ENCODE measurements around the gene VPS39. TPM values are rescaled to one million over a fixed set of nuclear protein-coding genes. Genes with fewer than 3 reads are reported as not detected.

The VPS39 gene
- total RNA-seq, 2 experiments from 2014 or later, result 61.0 to 65.7 TPM

DNA sequence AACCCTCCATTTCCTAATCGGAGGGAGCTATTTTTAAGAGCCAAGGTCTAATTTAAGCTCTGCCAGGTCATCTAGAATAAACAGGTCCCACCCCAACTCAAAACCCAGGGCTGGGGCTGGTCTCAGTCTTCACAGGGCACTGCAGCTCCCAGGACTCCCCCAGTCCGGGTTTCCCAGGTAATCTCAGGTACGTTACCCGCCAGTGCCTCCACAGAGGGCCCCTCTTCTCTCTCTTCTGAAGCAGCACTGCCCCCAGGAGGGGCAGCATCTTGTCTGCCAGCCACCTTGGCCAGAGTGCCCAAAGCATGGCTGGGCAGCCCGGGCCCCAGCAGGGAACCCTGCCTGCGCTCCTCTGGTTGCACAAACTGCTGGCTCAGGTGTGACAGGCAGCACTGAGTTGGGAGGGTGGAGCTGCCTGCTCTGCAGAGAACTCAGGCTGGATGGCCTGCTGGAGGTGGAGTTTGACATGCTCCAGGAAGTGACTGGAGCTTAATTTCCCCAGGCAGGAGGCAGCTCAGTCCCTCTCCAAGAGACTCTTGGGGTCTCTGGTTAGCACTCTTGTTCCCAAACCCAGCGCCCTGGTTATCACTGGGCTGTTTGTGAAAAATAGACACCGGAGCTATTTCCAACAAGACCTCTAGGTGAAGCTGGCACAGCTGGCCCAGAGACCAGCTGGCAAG lies 51.7 kb downstream of the VPS39 start, which contains the start of gene PLA2G4F:
PLA2G4F (minus strand) TSS at position 394 of the 680 bp plus-strand sequence; CDS start at position 307, 87 bp downstream.
- no peaks in the 10 kb centered on the region for H3K4me1 Mint-ChIP-seq (ENCODE audit: low read depth)
- H3K27me3 Mint-ChIP-seq (ENCODE audit: low read depth), result no peaks in the 10 kb centered on the region
- no peak for ATAC-seq
- ChIA-PET POLR2A (no interaction called here), CTCF (interaction anchor here (0.6 to 1.4 kb wide), 5 partner anchors 17 to 114 kb away, joined by 3 to 4 read pairs (median 3); no protein-coding TSS in a partner anchor)
- H3K36me3 Mint-ChIP-seq (ENCODE audit: low read depth), result peaks cover 9% of the 10 kb centered on the region
- no peak within 1 kb of the TSS for H3K4me3 Mint-ChIP-seq
- DNase-seq, result no peak
- H3K9me3 Mint-ChIP-seq (ENCODE audit: insufficient read depth), result no peaks in the 10 kb centered on the region
- H3K27ac Mint-ChIP-seq, result no peak within 1 kb of the TSS

DNA sequence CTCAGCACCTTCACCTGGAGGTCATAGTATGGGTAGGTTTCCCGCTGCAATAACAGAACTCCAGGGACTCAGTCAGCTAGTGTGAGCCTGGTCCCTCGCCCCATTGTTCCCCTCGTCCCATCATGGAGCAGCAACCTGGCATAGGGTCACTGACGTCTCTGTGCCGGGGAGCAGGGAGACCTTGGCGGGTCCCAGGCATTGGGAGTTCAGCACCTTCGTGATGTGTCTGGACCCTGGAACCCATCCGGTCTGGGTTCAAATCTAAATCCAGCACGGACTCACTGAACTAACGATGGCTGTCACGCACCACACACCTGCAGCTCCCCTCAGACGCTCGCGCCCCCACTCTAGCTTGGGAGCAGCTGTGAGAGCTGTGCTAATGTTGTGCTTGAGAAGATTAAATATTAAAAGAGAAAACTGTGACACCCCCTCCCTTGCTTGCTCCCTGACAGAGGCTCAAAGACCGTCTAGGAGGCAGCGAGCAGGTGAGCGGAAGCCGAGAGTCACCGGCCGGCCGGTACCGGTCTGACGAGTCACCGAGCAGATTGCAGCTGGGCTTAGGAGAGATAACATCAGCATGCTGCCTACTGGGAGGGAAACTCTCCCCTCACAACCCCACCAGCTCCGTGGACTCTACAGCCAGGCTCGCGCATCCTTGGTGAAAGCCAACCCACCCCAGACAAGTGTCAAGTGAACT lies 52.4 kb downstream of the VPS39 start:
- DNase-seq, result no peak
- ATAC-seq, result no peak
- Mint-ChIP-seq H3K27me3 (ENCODE audit: low read depth) (no peaks in the 10 kb centered on the region), H3K9me3 (ENCODE audit: insufficient read depth) (no peaks in the 10 kb centered on the region), H3K36me3 (ENCODE audit: low read depth) (peaks cover 9% of the 10 kb centered on the region), H3K27ac (no peak overlapping the region), H3K4me1 (ENCODE audit: low read depth) (no peaks in the 10 kb centered on the region), H3K4me3 (no peak overlapping the region)
- ChIA-PET CTCF (interaction anchor here (0.8 to 1.4 kb wide), 3 partner anchors 18 to 72 kb away, joined by 3 to 4 read pairs (median 3); no protein-coding TSS in a partner anchor), POLR2A (no interaction called here)

DNA sequence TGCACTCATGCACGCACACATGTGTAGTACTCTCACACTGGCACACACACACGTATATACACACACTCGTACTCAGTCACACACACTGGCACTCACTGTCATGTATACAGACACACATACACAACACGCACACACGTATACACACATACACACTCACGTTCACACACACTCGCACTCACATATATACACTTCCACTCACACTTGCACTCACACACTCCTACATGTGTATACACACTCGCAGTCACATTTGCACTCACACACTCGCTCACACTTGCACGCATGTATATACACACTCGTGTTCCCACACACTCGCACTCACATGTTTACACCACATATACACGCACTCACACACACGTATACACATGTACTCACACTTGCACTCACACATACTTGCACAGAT lies 53.1 kb downstream of the VPS39 start:
- H3K27me3 Mint-ChIP-seq (ENCODE audit: low read depth), result no peaks in the 10 kb centered on the region
- DNase-seq, result no peak
- peaks cover 7% of the 10 kb centered on the region for H3K36me3 Mint-ChIP-seq (ENCODE audit: low read depth)
- ChIA-PET POLR2A (no interaction called here), CTCF (no interaction called here)
- H3K4me1 Mint-ChIP-seq (ENCODE audit: low read depth), result no peaks in the 10 kb centered on the region
- no peak for ATAC-seq
- no peak overlapping the region for H3K27ac Mint-ChIP-seq
- no peaks in the 10 kb centered on the region for H3K9me3 Mint-ChIP-seq (ENCODE audit: insufficient read depth)
- H3K4me3 Mint-ChIP-seq, result no peak overlapping the region

DNA sequence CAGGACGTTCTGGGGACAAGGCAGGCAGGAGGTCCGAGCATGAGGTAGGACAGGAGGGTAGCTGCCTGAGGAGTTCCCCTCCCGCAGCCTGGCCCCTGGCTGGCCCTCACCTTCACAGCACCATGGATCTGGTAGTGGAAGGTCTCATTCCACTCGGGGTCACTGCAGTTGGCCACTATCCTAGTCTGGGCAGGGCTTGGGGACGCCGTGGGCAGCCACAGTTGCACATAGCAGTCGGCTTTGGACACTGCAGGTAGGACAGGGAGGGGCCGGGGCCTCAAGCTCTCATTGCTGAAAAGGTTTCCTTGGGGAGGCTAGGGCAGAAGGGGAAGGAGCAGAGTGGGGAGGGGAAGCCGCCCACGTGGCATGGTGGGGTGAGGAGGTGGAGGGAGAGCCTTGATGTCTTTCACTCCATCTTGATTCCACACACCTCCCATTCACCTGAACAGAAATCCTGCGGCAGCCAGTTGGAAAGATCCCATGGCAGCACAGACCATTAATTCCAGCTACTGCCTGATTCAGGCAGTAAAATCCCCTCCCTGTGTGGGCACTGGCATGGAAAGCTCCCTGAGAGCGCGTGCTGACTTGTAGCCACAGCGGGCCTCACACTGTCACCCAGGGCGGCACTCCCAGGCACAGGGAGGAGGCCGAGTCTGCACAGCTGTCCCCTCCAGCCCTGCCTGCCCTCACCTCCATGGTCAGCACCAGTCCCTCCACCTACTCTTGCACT lies 53.7 kb downstream of the VPS39 start:
- Mint-ChIP-seq H3K27ac (no peak overlapping the region), H3K4me1 (ENCODE audit: low read depth) (no peaks in the 10 kb centered on the region), H3K36me3 (ENCODE audit: low read depth) (peaks cover 4% of the 10 kb centered on the region), H3K27me3 (ENCODE audit: low read depth) (no peaks in the 10 kb centered on the region), H3K4me3 (no peak overlapping the region), H3K9me3 (ENCODE audit: insufficient read depth) (no peaks in the 10 kb centered on the region)
- no peak for ATAC-seq
- ChIA-PET CTCF (interaction anchor here (0.7 kb wide), 1 partner anchor 166 kb away, joined by 3 read pairs; no protein-coding TSS in a partner anchor), POLR2A (no interaction called here)
- DNase-seq, result no peak

DNA sequence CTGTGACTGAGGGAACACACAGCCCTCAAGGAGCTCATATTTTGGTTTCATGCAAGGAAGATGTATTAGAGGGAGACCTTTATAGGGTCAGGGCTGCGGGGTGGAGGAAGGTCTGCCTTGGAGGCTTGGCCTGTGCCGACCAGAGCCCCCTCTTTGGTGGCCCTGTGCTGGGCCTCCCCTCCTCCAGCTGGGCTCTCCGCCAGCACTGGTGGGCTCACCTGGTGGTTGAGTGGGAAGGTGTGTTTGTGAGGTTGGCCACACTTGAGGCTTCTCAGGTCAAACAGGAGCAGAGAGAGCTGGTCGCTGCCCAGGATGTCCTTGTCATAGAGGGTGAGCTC lies 54.3 kb downstream of the VPS39 start:
- ChIA-PET CTCF (interaction anchor here (0.5 to 0.7 kb wide), 2 partner anchors 16 to 165 kb away, joined by 3 read pairs; no protein-coding TSS in a partner anchor), POLR2A (no interaction called here)
- no peaks in the 10 kb centered on the region for H3K36me3 Mint-ChIP-seq (ENCODE audit: low read depth)
- no peak overlapping the region for H3K27ac Mint-ChIP-seq
- H3K4me3 Mint-ChIP-seq, result no peak overlapping the region
- DNase-seq (no peak), ATAC-seq (no peak)
- no peaks in the 10 kb centered on the region for H3K4me1 Mint-ChIP-seq (ENCODE audit: low read depth)
- no peaks in the 10 kb centered on the region for H3K9me3 Mint-ChIP-seq (ENCODE audit: insufficient read depth)
- no peaks in the 10 kb centered on the region for H3K27me3 Mint-ChIP-seq (ENCODE audit: low read depth)

DNA sequence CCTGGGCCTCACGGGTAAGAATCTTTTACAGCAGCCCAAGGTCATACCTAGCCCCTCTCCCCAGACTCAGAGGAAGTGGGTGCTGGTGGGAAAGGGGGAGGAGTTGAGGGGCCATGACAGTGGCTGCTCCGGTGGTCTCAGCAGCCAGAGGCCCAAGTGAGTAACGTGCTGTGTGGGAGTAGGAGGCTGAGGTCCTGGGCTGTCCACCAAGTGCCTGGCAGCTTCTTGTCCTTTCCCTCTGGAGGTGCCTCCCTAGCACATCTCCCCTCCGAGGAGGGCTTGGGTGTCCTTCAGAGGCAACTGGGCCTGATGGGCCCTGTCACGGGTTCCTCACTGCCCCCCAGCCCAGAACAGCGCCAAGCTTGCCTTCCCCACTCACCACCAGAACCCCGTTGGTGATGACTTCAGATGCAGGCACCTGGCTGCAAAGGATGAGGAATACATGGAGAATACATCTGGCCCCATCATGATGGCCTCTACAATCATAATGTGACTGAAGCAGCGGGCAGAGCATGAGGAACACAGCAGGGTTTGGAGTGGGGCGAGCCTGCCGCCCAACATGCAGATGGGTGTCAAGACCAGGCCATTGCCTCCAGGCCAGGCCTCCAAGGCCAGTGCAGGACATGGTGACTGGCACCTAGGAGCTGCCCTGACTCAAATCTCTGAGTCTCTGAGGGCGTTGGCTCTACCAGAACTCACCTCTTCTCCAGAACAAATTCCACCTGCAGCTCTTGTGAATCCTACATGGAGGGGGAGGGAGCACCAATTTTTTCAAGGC lies 55.0 kb downstream of the VPS39 start:
- CTCF ChIA-PET, result interaction anchor here (0.5 kb wide), 1 partner anchor 17 kb away, joined by 3 read pairs; no protein-coding TSS in a partner anchor
- no peaks in the 10 kb centered on the region for H3K36me3 Mint-ChIP-seq (ENCODE audit: low read depth)
- no peak overlapping the region for H3K27ac Mint-ChIP-seq
- H3K27me3 Mint-ChIP-seq (ENCODE audit: low read depth), result no peaks in the 10 kb centered on the region
- POLR2A ChIA-PET, result no interaction called here
- DNase-seq (no peak), ATAC-seq (no peak)
- no peaks in the 10 kb centered on the region for H3K4me1 Mint-ChIP-seq (ENCODE audit: low read depth)
- no peaks in the 10 kb centered on the region for H3K9me3 Mint-ChIP-seq (ENCODE audit: insufficient read depth)
- no peak overlapping the region for H3K4me3 Mint-ChIP-seq

DNA sequence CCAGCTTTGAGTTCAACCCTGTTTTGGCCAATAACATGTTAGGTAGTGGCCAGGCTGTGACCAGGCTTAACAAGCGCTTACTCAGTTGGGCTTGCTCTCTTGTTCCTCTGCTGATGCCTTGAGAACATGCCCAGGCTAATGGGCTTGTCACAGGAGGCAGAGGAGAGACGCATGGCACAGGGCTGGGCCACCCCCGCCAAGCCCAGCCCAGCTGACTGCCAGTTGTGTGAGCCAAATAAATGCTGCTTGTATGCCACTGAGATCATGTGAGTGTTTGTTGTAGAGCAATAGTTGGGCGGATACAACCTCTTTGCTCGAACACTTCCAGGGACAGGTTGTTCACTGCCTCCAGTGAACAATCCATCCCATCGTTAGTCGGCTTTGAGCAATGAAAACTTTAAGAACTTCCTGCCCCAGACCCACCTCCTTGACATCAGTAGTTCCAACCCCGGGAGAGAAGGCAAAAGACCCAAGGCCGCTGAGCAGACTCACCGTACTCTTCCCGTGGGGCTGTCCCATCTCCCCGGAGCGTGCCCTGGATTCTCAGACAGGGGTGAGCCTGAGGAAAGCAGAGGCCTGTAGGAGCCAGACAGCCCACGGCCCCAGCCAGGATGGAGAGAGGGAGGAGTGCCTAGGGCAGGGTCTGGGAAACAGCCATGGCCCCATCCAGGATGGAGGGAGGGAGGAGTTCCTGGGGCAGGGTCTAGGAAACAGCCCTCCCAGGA lies 55.7 kb downstream of the VPS39 start:
- H3K4me1 Mint-ChIP-seq (ENCODE audit: low read depth), result no peaks in the 10 kb centered on the region
- ChIA-PET POLR2A (no interaction called here), CTCF (no interaction called here)
- DNase-seq (no peak), ATAC-seq (no peak)
- no peaks in the 10 kb centered on the region for H3K9me3 Mint-ChIP-seq (ENCODE audit: insufficient read depth)
- H3K27me3 Mint-ChIP-seq (ENCODE audit: low read depth), result no peaks in the 10 kb centered on the region
- no peak overlapping the region for H3K4me3 Mint-ChIP-seq
- H3K36me3 Mint-ChIP-seq (ENCODE audit: low read depth), result no peaks in the 10 kb centered on the region
- H3K27ac Mint-ChIP-seq, result no peak overlapping the region

DNA sequence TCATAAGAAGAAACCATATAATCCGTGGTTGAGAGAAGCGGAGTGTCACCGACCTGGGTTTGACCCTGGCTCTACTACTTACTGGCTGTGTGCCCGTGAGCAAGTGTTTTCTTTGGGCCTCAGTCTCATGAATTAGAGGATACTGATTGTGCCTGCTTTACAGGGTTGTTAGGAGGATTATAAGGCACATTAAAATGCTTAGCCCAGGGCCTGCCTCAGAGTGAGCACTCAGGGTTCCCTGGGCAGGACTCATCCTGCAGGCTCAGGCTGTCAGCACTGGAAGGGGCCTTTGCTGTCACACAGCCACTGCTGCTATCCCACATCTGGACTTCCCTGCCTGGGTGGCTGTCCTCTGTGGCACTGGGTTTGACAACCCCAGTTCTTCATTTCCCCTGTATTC lies 56.4 kb downstream of the VPS39 start:
- no peaks in the 10 kb centered on the region for H3K4me1 Mint-ChIP-seq (ENCODE audit: low read depth)
- no peaks in the 10 kb centered on the region for H3K36me3 Mint-ChIP-seq (ENCODE audit: low read depth)
- POLR2A ChIA-PET, result no interaction called here
- H3K27me3 Mint-ChIP-seq (ENCODE audit: low read depth), result no peaks in the 10 kb centered on the region
- no peaks in the 10 kb centered on the region for H3K9me3 Mint-ChIP-seq (ENCODE audit: insufficient read depth)
- no peak overlapping the region for H3K27ac Mint-ChIP-seq
- H3K4me3 Mint-ChIP-seq, result no peak overlapping the region
- DNase-seq (no peak), ATAC-seq (no peak)
- CTCF ChIA-PET, result no interaction called here

DNA sequence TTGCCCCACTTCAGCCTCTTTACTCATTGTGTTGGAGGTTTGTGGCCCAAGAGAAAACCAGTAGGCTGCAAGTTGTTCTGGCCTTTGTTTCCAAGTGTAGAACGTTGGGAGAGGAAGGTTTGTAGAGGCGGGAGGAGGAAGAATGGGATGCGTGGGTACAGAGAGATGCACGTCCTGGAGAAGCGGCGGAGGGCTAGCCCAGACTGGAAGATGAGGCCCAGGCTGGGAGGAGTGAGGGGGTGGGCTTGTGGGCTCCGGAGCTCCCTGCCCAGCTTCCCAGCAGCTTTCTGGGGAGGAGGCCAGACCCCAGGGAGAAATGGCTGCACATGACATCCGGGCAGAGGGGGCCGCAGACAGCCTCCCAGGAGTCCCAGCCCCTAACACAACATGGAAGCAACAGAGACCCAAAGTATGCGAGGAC lies 57.0 kb downstream of the VPS39 start:
- ATAC-seq (no peak), DNase-seq (no peak)
- Mint-ChIP-seq H3K27me3 (ENCODE audit: low read depth) (no peaks in the 10 kb centered on the region), H3K27ac (no peak overlapping the region), H3K36me3 (ENCODE audit: low read depth) (no peaks in the 10 kb centered on the region), H3K9me3 (ENCODE audit: insufficient read depth) (no peaks in the 10 kb centered on the region), H3K4me1 (ENCODE audit: low read depth) (no peaks in the 10 kb centered on the region), H3K4me3 (no peak overlapping the region)
- POLR2A ChIA-PET, result no interaction called here
- CTCF ChIA-PET, result no interaction called here

DNA sequence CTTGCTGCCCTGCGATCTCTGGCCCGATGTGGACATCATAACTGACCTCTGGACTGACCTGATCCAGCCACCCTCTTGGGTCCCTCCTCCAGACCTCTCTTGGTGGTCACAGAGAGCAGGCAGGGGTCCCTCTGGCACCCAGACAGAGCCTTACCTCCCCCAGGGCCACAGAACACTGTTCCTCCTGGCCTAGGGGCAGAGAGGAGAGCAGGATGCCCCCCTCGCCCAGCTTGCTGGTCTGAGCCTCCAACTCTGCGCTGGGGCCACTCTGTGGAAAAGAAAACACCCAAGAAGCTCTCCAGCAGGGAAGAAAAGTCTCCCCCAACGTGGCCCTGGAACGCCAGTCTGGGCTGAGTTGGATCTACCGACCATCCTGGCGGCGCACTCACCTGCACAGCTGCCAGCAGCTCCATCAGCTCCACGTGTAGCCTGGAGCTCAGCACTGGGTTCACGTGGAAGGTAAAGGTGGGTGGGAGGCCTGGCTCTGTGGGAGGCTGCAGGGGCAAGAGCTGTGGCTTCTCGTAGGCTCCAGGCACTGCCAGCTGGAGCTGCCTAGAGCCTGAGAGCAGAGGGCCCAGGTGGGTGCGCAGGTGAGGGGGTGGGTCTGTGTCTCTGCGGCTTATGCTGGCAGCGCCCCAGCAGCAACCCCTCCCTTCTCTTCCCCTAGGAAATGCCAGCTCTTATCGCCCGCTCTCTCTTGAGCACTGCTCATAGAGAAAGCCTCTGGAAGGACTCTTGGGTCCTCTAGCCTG lies 57.7 kb downstream of the VPS39 start:
- Mint-ChIP-seq H3K9me3 (ENCODE audit: insufficient read depth) (no peaks in the 10 kb centered on the region), H3K4me1 (ENCODE audit: low read depth) (no peaks in the 10 kb centered on the region), H3K27me3 (ENCODE audit: low read depth) (no peaks in the 10 kb centered on the region), H3K36me3 (ENCODE audit: low read depth) (no peaks in the 10 kb centered on the region), H3K4me3 (no peak overlapping the region), H3K27ac (no peak overlapping the region)
- ATAC-seq (no peak), DNase-seq (no peak)
- ChIA-PET CTCF (no interaction called here), POLR2A (no interaction called here)

Data from activated CD8-positive, alpha-beta T cell treated with anti-CD3 and anti-CD28 coated beads, Interleukin-2, amount 10 ng/mL, durations not matched to agents 7 days and 5 days (primary cell).